ENCODE measurements around the gene PCBP2.
"Not testable (repeated sequence)": the region's sequence is repeated elsewhere in the genome, so short reads cannot be mapped to it uniquely, and the experiment has no call there.

Gene PCBP2

DNA sequence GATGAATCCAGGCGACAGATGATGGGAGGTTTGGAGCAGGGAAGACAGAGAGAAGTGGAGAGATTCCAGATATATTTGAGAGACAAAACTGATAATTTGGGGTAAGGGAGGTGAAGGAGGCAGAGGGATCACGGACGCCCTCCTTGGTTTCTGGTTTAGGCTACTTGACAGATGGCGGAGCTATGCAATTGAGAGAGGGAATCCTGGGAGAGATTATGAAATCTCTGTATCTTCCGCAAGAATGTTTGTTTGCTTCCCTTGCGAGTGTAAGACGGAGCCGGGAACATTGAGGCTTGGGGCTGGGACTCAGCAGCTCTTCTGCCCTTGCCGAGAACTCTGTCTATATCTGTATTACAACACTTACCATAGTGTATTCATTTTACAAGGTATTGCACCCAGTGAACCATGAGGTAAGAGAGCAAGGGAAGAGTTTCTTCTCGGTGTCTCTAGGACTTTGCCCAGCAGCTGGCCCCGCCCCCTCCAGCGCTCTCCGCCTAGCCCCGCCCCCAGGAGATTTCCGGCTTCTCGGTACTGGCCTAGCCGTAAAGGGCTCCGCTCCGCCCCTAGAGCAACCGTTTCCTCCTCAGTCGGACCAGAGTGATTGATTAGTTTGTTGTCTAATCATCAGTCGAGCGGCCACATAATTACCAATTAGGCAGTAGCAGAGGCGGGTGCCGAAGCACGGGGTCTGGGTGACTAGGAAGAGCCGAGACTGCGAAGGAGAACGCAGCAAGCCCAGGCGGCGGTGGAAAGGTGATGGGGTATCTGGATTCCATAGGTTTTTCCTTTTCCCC is 10.7 kb upstream of the PCBP2 start, which contains the start of gene PRR13:
PRR13 (plus strand) TSS at position 695 of the 794 bp plus-strand sequence. CDS start 981 bp downstream, outside the sequence.
- DNase-seq (ENCODE audit: low read depth) = peak; percentile 98

DNA sequence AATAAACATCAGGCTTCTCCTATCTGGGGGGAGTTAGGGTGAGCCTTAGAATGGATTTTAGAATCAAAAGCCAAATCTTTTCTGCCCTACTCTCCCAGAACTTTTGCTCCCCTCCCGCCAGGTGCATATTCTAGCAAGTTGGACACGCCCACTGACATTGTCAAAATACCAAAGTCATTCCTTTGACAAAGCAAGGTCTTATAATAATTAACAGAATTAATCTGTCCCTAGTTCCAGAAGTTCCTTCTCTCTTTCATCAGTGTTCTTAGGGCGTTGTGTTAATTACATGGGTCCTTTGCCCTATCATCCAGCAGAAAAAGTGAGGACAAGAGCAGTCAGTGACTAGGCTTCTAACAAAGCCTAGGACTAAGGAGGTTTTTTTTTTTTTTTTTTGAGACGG is 7.9 kb upstream of the PCBP2 start:
- DNase-seq (ENCODE audit: low read depth) = no peak

DNA sequence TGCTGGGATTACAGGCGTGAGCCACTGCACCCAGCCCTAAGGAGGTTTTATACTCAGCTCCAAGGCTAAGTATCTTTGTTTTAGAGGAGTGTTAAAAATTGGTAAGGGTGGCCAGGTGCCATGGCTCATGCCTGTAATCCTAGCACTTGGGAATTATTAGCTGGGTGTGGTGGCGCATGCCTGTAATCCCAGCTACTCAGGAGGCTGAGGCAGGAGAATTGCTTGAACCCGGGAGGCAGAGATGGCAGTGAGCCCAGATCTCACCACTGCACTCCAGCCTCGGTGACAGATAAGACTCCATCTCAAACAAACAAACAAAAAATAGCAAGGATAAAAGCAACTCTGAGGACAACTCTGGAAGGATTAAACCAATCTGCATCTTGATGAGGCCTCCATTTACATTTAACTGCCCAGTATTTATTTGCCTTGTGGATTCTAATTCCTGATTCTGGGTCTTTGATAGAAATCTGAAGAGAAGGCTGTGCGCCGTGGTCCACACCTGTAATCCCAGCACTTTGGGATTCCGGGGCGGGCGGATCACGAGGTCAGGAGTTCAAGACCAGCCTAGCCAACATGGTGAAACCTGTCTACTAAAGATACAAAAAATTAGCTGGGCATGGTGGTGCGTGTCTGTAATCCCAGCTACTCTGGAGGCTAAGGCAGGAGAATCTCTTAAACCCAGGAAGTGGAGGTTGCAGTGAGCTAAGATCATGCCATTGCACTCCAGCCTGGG is 7.1 kb upstream of the PCBP2 start:
- not testable (repeated sequence) for DNase-seq (ENCODE audit: low read depth)

DNA sequence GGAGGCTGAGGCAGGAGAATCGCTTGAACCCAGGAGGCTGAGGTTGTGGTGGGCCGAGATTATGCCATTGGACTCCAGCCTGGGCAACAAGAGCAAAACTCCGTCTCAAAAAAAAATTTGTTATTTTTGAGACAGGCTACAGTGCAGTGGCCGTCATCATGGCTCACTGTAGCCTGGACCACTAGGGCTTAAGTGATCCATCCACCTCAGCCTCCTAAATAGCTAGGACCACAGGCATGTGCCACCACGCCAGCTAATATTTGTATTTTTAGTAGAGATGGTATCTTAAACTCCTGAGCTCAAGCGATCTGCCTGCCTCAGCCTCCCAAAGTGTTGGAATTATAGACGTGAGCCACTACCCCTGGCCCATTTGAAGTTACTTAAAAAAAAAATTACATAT is 966 bp upstream of the PCBP2 start:
- DNase-seq (ENCODE audit: low read depth) = no peak

DNA sequence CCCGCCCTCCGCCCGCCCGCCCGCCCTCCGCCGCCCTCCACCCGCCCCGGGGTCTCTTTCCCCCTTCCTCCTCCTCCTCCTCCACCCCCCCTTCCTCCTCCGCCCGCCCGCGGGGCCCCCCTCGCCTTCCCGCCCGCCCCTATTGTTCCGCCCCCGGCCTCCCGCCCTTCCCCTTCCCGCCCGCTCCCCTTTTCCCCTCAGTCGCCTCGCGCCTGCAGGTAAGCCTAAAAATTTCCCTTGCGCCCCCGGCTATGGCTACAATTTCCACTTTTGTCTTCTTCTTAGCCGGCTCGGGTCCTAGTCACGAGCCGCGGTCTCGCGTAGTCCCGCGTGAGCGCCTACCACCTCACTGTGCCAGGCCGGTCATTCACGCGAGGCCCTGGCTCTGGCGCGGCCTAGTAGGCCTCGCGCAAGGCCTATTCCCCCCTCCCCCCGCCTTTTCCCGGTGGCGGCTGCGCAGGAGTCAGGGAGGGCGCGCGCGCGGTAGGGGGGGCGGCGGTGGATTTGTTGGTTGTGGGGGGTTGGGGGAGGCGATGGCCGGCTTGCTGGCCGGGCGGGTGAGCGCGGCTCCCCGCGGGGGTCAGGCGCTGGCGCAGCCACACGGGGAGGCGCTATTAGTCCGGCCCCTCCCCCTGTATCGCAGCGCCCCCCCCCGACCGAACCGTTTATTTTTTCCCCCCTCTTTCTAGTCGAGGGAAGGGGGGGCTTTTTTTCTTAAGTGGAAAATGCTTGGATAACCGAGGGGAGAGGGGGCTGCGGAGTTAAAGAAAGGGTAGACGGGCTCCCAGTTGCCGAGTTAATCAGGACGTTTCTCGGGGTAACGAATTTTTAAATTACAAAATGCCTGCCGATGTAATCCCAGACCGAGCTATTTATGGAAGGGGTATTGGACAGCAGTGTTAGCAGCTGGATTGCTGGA is 516 bp downstream of the PCBP2 start:
- peak; percentile 57 for DNase-seq (ENCODE audit: low read depth)

DNA sequence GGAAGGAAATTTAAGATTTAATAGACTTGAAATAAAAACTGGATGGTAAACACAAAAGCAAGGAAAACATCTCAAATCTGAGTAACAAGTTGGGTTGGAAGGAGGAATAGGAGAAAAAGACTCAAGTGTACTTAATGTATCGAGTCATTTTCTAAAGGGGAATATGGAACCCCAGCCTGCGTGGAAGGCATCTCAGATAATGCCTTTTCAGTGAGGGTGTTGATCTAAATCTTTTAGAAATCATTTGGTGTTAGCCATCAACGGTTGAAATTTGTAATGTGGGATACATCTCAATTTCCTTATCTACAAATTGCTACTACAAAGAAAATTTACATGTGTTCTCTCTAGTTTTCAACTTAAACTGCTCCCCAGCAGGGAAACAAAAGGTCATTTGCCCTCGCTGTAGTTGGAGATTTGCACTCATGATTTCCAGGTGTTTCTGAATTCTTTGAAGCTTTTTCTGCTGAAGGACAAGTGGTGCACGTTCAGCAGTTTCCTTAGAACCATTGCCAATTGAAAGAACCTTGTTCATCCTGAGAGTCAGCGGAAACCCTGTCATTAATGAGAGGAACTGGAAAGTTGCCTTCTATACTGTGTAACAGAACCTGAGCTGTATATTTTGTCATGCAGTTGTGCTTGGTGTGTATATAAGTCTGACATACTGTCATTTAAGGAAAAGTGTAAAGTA is 2.2 kb downstream of the PCBP2 start:
- no peak for DNase-seq (ENCODE audit: low read depth)

DNA sequence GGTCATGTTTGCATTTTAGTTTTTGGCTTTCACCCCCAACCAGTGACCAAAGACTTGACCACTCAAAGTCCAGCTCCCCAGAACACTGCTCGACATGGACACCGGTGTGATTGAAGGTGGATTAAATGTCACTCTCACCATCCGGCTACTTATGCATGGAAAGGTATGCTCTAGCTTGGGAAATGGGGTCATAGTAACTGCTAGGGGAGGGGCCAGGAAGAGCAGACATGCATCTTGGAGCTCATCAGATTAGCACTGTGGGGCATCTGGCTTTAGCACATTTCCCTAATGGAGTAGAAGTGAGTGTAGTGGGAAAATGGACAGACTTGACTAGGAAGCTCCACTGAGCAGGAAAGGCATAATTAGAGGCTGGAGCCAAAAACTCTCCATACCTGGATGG is 2.8 kb downstream of the PCBP2 start:
- DNase-seq (ENCODE audit: low read depth) = no peak

DNA sequence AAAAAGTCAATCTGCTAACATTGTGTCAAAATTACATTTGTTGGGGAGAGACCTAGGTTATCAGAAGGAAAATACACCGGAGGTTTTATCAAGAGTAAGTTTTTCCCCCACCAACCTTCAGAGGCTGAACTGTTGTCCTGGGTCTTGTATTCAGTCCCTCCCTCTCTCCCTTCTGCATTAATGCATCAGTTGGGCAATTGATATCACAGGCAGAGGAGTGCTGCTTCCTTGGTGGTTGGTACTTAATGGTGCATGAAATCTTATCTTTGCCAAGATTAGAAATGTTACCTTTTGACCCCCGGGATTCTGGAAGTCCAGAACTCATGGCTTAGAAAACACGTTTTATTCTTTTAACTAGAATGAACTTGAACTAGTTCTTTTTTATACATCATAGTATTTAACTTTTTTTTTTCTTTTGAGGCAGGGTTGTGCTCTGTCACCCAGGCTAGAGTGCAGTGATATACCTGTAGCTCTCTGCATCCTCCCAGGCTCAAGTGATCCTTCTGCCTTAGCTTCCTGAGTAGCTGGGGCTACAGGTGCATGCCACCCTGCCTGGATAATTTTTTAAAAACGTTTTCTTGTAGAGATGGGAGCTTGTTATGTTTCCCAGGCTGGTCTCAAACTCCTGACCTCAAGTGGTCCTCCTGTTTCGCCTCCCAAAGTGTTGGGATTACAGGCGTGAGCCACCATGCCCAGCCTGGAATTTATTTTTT is 4.9 kb downstream of the PCBP2 start:
- no peak for DNase-seq (ENCODE audit: low read depth)

DNA sequence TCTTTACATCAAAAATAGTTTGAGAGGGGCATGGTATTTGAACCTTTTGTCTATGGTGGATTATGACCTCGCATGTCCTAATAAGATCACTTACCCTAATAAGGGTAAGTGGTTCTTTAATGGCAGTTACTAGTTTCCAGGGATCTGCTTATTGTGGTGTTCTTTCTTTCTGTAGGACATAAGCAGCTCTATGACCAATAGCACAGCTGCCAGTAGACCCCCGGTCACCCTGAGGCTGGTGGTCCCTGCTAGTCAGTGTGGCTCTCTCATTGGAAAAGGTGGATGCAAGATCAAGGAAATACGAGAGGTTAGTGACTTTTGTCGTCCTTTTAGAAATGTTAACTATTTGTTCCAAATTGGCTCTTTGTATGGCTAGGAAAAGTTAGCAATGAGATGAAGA is 7.2 kb downstream of the PCBP2 start:
- DNase-seq (ENCODE audit: low read depth) = no peak

DNA sequence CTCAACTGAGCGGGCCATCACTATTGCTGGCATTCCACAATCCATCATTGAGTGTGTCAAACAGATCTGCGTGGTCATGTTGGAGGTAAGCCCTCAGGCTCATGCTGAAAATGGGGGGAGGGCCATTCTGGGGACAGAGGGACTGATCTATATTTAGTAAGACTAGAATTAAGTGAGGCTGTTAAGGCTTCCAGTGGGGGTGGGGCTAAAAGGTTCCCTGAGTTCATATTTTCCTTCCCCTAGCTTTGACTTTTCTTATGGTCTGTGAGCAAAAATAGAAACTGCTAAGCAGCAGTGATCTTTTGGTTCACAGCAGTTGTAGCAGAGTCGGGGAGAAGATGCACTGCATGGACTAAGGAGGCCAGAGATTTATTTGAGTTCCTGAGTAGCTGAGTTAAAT is 9.2 kb downstream of the PCBP2 start:
- no peak for DNase-seq (ENCODE audit: low read depth)

DNA sequence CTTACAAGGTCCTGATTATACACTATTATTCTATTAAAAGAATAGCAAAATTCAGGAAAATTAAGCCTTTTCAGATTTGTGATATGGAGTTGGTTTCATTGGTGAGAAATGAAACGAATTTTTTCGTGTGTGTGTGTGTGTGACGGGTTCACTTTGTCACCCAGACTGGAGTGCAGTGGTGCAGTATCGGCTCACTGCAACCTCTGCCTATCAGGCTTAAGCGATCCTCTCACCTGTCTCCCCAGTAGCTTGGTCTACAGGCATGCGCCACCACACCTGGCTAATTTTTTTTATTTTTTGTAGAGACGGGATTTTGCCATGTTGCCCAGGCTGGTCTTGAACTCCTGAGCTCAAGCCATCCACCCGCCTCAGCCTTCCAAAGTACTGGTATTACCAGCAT is 9.7 kb downstream of the PCBP2 start:
- DNase-seq (ENCODE audit: low read depth) = no peak

DNA sequence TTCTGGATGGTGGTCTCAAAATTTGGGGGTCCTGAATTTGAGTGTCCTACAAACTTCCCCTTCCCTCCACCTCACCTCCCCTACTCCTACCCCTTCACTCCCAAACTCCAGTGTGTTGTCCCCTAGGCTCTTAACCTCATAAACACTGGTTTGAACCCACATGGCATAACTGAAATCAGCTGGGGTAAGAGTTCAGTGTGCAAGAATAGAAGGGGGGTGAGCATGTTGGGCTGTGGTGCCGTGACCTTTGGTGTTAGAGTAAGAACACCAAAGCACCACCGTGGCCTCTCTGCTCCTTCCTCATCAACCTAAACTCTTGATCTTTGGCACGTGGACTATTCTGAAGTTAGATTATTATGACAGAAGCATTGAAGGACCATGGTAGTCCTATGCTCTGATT is 11.0 kb downstream of the PCBP2 start:
- no peak for DNase-seq (ENCODE audit: low read depth)

DNA sequence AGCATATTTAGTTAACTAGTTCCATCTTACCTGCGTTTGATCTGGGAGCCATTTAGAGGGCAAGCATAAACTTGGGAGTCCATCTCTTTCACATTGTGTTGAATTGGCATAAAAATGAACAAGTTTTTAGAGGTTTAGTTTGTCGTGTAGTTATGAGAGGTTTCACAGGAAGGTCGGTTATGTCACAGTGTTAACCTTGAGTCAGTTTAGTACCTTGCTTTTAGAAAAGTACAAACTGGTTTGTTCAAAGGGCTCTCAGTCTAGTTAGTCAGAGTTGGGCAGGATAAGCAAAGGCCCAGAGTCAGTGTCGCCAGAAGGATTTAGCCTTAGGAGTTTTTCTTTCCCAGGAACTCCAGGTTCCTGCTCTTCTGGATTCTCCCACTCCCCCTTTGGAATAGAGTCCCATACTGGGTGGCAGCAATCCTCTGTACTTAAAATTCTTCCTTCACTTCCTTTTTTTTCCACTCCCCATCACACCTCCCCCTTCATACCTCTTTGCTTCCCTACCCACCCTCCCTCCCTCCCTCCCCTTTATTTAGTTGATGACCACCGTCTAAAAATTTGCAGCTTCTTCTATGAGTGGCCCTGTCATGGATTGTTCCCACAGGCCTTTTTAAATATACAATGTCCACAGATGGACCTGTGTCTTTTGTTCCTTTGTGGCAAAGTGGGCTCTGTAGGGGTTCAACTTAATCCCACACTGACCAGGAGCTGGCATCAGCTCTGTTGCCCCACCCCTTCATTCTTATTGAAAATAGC is 12.1 kb downstream of the PCBP2 start:
- DNase-seq (ENCODE audit: low read depth) = no peak

DNA sequence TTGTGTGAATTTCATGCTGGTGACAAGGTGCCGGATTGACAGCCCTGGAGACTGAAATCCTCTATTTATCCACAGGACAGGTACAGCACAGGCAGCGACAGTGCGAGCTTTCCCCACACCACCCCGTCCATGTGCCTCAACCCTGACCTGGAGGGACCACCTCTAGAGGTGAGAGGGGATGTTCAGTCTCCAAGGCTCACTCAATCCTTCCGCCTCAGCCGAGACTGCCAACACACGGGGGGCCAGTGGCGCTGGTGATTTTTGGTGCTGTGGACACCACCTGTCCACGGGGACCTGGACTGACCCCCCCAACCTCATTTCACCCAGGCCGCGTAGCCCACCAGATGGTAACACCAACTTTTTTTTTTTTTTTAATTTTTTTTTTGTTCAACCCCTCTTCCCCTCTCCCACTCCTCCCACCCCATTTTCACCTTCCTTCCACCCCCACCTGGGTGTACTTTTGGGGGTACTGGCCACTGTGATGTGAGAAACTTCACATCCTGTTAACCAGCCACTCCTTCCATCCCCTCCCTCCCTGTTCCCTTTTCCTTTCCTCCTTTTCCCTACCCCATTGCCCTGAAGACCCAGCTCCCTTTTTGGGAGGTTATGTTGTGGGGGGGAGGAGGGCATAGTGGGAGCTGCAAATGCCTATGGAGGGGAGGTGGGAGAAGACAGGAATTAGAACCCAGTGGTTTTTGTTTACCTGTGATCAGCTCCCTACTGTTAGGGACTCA is 12.9 kb downstream of the PCBP2 start:
- DNase-seq (ENCODE audit: low read depth) = no peak

DNA sequence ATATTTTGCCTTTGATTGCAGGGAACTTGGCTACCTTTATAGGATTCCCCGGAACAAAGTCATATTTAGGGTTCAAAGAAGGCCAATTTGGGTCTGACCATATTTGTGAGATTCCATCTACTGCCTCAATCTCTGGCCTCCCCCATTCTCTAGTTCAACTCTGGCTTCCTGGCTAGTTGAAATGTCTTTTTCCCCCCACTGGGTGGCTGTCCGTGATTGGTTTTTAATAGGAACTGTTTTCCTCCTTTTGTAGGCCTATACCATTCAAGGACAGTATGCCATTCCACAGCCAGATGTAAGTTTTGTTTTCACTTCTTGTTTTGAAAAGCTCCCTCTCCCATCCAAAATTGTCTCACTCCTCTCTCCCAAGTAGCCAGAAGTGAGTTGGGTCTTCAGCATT is 13.8 kb downstream of the PCBP2 start:
- DNase-seq (ENCODE audit: low read depth) = no peak

DNA sequence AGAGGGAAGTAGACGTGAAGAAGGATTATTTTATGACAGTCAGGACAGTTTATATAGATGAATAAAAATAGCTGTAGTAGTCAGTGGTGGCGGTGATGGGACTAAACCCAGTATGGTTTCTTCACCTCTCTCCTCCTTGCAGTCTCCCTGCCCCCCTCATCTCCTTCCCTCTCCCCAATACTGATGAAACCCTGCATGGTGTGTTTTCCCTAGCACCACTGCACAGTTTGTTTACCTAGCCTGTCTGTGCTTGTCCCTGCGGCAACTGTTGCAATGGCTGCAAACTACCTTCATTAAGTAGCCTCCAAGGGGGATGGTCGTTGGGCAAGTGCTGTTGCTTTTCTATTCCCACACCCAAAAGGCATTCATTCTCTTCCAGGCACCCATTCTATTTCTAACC is 14.7 kb downstream of the PCBP2 start:
- no peak for DNase-seq (ENCODE audit: low read depth)

DNA sequence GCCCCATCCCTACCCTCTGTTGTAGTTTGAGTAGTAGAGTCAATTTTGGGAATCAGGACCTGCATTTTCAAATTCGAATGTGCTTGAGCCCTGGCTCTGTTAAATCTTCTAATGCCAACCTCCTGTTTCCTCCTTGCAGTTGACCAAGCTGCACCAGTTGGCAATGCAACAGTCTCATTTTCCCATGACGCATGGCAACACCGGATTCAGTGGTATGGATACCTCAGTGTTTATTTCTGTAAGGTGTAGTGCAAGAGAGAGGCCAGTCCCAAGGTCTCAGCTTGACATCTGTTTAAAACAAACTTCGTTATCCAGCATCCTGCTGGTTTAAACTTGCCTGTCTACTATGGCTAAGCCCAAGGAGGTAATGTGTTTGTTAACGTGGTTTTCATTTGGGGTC is 15.2 kb downstream of the PCBP2 start:
- no peak for DNase-seq (ENCODE audit: low read depth)

DNA sequence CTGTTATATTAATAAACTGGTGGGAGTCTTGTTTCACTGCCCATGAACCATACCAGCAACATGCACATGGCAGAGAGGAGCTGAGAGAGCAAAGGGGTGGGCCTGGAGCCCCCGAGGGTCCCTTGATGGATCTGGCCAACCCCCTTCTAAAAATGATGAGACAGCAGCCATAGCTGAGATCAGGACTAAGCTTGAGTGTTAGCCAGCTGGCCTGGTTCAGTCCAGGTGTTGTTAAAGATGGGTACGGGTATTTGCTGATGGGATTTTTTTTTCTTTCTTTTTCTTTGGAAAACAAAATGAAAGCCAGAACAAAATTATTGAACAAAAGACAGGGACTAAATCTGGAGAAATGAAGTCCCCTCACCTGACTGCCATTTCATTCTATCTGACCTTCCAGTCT is 16.0 kb downstream of the PCBP2 start:
- no peak for DNase-seq (ENCODE audit: low read depth)

DNA sequence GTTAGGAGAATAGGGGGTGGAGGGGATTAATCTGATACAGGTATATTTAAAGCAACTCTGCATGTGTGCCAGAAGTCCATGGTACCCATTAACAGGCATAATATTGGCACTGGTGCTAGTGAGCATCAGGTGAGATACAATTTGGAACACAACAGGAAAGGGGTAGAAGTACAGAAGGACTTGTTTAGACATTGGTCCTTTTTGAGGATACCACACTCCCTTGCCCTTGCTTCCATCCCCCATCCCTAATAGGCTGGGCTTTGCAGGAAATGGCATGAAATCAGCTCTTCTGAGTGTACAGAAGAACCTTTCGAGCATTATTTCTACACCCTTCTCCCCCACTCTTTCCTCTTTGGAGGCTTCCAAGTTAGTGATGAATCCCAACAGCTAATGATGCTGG is 16.4 kb downstream of the PCBP2 start:
- no peak for DNase-seq (ENCODE audit: low read depth)

DNA sequence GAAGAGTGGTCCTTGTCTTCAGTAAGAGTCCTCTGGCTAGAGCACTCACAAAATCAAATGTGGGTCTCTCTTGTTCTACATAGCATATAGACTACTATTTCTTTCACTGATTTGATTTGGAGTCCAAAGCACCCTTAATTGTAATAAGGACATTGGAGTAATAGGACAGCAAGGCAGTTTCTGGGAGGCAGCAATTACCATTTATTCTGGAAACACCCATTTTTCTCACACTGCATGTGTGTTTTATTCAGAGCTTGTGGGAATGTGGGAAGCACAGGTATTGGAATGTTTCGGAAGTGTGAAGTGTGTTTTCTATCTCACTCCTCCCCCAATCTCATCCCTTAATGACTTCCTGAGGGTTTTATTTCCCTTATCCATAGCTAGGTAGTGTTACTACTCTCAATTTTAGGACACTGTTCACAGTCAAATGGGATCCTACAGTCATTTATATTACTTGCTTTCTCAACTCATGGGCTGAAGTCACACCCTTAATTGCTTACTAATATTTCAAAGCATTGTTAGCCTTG is 20.2 kb downstream of the PCBP2 start:
- DNase-seq (ENCODE audit: low read depth) = no peak
